ENCODE results near the gene STXBP3. TPM values are rescaled to one million over a fixed set of nuclear protein-coding genes. Genes with fewer than 3 reads are reported as not detected.

STXBP3 gene
- total RNA-seq, 1 experiment from 2014 or later: 34.1 TPM

- H3K23ac ChIP-seq (ENCODE audit: insufficient read length, low read depth, low read length): no peak overlapping the region
These were observed 84.8 kb downstream of the STXBP3 start for GRCh38 chr1:108831225-108831624.

More at GRCh38 chr1:108831225-108831624, 84.8 kb downstream of the STXBP3 start:
- Histone ChIP-seq H3K9ac (ENCODE audit: extremely low read depth, insufficient read length, low read length) (no peak overlapping the region), H2BK5ac (ENCODE audit: insufficient read length, low read length) (no peak overlapping the region), H3K18ac (ENCODE audit: insufficient read length, low read depth, low read length) (no peak overlapping the region), H3K27ac (ENCODE audit: insufficient read length, low read depth, low read length) (no peak overlapping the region), H3K27me3 (ENCODE audit: insufficient read depth, low read length) (no peaks in the 10 kb centered on the region), H4K20me1 (ENCODE audit: control insufficient read depth, insufficient read depth, insufficient read length) (no peaks in the 10 kb centered on the region), H2BK120ac (ENCODE audit: low read depth, low read length, poor library complexity, severe bottlenecking) (no peak overlapping the region), H4K5ac (ENCODE audit: insufficient read length, low read depth, low read length) (no peak overlapping the region), H2AFZ (ENCODE audit: low read length) (no peak overlapping the region), H2BK12ac (ENCODE audit: insufficient read length, low read depth, low read length) (no peak overlapping the region), H3K79me1 (ENCODE audit: insufficient read depth, low read depth, low read length, poor library complexity, severe bottlenecking) (no peaks in the 10 kb centered on the region), H3K4me1 (ENCODE audit: insufficient read depth, low read length) (no peaks in the 10 kb centered on the region), H3K56ac (ENCODE audit: insufficient read length, low read depth, low read length) (no peak overlapping the region), H3K14ac (ENCODE audit: insufficient read depth, low read length) (no peak overlapping the region), H4K8ac (replicated peaks; ENCODE audit: insufficient read length, low read depth, low read length) (no peak overlapping the region), H3K23me2 (ENCODE audit: insufficient read length, low read depth, low read length, poor library complexity, severe bottlenecking) (no peaks in the 10 kb centered on the region), H3K9me3 (ENCODE audit: control insufficient read depth, low read depth, low read length) (no peaks in the 10 kb centered on the region), H3K79me2 (ENCODE audit: insufficient read depth, low read length) (no peaks in the 10 kb centered on the region), H3K4ac (ENCODE audit: low read depth, low read length) (no peak overlapping the region), H4K91ac (ENCODE audit: insufficient read length, low read depth, low read length) (no peak overlapping the region), H3K4me2 (ENCODE audit: insufficient read depth, insufficient read length, low read length) (no peak overlapping the region), H2BK15ac (ENCODE audit: low read depth, low read length) (no peak overlapping the region), H3T11ph (ENCODE audit: low read length) (no peak overlapping the region), H2BK20ac (ENCODE audit: low read depth, low read length, poor library complexity, severe bottlenecking) (no peak overlapping the region), H2AK5ac (ENCODE audit: insufficient read length, low read length) (no peak overlapping the region)
- peaks cover 9 to 13% of the 10 kb centered on the region in 2 experiments; a peak in 3 of 4 replicates for H3K4me1 Mint-ChIP-seq
- no peaks in the 10 kb centered on the region for H3K36me3 Mint-ChIP-seq (ENCODE audit: insufficient read depth in 1 of 3, low read depth in 3 of 3)
- H3K27me3 Mint-ChIP-seq (ENCODE audit: low read depth): no peaks in the 10 kb centered on the region
- TF ChIP-seq, protein P1, sequence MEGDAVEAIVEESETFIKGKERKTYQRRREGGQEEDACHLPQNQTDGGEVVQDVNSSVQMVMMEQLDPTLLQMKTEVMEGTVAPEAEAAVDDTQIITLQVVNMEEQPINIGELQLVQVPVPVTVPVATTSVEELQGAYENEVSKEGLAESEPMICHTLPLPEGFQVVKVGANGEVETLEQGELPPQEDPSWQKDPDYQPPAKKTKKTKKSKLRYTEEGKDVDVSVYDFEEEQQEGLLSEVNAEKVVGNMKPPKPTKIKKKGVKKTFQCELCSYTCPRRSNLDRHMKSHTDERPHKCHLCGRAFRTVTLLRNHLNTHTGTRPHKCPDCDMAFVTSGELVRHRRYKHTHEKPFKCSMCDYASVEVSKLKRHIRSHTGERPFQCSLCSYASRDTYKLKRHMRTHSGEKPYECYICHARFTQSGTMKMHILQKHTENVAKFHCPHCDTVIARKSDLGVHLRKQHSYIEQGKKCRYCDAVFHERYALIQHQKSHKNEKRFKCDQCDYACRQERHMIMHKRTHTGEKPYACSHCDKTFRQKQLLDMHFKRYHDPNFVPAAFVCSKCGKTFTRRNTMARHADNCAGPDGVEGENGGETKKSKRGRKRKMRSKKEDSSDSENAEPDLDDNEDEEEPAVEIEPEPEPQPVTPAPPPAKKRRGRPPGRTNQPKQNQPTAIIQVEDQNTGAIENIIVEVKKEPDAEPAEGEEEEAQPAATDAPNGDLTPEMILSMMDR (conservative IDR thresholded peaks at IDR 0.05): no peak
- no peak for DNase-seq
- no peaks in the 10 kb centered on the region for H3K9me3 Mint-ChIP-seq
- WGBS (ENCODE audit: extremely low coverage, insufficient read length, low lambda C conversion rate): no CpG with 5 or more reads among the region's 2 CpGs
- no peak overlapping the region for H3K4me3 Mint-ChIP-seq
- H3K27ac Mint-ChIP-seq: no peak overlapping the region
